Stimulated activated CD8-positive, alpha-beta memory T cell treated with anti-CD3 and anti-CD28 coated beads, Interleukin-7, amount 100 ng/mL, for 4 hours (primary cell): Measurements from ENCODE around the gene BTG4.

Experiments
- DNase-seq, 2 donors: peaks; one replicate each; pipeline ENCODE4 v3.0.0-alpha.2; 2020; ENCODE audit warnings: low read depth in 2 of 2

The BTG4 gene

DNA sequence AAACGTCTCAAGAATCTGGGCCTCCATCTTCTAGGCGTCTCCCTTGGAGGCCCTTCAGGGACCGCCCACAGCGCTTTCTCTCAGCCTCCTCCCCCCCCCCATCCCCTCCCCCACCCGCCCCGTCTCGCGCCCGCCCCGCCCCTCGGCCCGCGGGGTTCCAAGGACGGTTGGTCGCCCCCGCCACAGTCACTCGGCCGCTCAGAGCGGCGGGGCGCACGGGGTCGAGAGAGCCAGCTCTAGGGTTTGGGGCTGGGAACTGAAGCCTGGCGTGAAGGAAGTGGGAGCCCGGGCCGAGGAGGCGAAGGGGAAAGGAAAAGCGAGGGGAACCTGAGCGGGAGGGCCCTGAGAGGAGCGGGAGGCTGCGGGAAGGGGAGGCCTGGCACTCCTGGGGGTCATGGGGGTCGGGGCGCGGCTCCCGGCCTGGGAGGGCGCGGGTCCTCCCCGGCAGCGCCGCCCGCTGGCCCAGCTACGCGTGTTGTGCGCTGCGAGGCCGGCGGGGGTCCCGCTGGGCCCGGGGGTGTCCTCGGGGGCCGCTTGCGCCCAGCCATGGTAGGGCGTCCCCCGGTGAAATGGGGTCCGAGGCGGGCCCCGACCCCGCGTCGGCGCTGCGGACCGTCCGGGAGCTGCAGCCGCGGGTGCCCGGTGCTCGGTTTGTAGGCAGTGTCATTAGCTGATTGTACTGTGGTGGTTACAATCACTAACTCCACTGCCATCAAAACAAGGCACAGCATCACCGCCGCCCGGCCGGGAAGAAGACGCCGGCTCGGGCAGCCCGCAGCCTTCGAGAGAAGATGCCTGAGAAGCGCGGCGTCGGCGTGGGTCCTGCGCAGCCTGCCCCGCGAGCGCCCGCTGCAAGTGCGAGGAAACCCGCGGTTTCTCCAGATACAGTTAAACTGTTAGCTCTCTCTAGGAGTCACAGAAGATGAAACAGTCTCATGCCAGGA lies at the start of gene BTG4:
Gene BTG4 (minus strand): TSS at position 91 of the 944 bp plus-strand sequence. CDS start 13,610 bp downstream, outside the sequence.
- no peak for DNase-seq

DNA sequence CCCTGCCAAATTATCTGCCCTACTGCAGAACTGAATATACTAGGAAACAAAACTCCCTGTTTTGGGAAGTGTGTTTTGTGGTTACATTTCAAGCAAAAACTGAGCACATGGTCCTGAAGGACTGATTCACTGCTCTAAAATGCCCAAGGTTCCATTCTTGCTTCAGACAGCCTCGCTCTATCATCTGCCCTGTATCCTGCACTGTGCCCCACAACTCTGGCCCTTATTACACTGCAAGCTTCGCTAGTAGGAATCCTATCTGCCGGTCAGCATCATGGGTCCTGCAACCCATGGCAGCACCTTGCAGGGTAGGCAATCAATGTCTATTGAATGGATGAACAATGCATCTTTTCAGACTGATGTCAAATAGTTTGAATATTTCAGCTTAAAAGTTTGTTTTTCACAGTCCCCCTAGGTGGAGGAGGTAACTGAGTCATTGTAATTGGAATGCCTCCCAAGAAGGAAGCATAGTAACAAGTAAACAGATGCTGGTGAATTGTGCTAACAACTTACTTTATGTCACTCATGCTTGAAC lies 49.7 kb upstream of the BTG4 start:
- no peak for DNase-seq

GRCh38 chr11:111561306-111561705 lies 49.1 kb upstream of the BTG4 start:
- DNase-seq, result no peak

DNA sequence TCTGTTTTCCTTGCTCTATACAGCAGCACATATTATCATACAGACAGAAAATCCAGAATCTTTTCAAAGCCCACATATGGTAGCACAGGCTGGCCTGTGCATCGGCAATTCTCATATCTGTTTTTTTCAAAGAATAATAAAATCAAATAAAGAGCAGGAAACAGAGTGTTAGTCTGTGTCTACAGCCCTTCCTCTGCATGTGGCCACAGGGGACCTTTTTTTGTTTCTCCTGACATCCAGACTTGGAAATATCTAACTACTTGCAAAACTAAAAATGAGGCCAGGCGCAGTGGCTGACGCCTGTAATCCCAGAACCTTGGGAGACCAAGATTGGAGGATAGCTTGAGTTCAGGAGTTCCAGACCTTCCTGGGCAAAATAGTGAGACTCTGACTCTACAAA lies 48.6 kb upstream of the BTG4 start:
- no peak for DNase-seq

DNA sequence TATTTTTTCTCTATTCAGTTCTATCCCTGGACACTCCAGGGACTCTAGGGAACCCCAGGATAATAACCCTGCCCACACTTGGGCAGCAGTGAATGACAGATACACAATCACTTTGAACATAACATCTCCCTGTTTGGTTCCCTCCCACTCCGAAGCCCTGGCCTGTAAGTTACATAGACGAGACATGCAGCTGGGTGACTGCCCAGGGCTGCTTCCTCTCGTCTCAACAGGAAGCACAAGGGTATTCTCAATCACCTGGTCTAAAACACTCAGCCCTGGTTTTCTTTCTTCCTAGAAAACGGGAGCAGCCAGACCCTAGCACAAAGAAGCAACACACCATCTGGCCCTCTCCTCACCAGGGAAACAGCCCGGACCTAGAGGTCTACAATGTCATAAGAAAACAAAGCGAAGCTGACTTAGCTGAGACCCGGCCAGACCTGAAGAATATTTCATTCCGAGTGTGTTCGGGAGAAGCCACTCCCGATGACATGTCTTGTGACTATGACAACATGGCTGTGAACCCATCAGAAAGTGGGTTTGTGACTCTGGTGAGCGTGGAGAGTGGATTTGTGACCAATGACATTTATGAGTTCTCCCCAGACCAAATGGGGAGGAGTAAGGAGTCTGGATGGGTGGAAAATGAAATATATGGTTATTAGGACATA lies 47.7 kb upstream of the BTG4 start:
- no peak for DNase-seq

DNA sequence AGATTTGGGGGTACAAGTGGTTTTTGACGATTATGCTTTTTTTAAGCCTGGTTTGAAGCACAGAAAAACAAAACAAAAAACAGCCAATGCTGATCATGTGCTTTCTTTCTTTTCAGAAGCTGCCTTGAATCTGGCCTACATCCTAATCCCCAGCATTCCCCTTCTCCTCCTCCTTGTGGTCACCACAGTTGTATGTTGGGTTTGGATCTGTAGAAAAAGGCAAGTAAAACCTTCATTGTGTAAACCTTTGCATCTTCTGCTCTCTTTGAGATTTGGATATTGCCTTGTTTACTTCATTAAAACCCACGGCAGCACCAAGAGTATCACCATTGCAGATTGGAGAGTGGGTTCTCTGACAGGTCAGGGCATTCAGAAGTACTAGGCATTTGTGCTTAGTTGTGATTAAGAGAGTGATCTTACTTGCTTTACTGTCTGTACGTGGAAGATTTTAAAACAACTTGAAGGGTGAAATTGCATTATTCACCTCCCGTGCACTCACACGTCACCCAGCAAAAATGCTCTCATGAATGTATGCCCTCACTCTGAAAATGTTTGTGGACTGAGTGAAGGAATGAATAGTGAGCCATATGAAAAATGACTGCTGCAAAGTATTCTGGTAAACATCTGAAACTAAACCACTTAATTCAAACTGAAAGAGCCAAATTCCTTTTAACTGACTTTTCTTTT lies 45.4 kb upstream of the BTG4 start:
- DNase-seq, result no peak

DNA sequence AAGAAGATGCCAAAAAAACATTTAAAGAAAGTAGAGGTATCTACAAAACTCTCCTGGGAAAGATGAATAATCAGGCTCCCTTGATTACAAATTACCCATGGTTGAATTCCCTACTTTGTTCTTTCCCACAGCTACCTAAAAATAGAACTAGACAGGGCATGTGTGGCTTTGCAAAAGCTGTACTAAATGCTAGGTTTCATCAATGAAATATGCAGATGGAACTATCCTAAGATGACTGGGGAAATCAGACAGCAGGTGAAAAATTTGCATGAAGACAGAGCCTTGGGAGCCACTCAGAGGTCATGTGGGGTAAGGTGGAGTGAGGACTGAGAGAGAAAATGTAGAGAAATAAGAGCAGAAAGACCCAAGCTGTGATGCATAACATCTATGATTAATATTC lies 43.1 kb upstream of the BTG4 start:
- DNase-seq, result no peak

GRCh38 chr11:111554532-111554931 lies 42.3 kb upstream of the BTG4 start:
- DNase-seq, result no peak

DNA sequence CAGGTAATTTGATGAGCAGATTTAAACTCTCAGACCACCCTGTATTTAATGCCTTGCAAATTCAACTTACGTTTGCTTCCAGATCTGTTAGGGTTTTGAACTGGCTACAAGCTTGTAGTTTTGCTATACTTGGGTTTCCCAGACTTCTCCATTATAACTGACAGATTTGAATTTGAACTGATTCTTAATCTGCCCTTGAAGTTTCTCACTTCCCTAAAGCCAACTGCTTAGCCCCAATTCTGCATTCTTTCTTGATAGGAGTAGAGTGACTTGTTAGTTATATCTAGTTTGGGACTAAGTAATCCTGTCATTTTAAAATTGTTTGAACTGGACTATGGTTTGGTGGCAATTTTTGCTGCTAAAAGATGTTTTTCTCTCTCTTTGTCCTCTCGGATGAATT lies 38.1 kb upstream of the BTG4 start:
- no peak for DNase-seq

DNA sequence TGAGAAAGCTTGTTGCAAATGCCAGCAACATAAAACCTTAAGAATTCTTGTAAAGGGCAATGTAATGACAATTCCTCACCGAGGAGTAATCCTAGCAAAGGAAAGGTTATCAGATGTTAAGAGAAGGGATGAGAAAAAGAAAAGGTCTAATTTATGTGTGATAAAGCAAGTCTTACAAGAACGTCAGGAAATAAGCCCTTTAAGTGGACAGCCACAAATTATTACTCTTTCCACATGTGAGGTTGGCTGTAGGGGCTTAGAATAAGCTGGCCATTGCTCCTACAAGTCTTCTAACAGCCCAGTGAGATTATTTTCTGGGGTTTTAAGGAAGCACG lies 37.6 kb upstream of the BTG4 start:
- no peak for DNase-seq

DNA sequence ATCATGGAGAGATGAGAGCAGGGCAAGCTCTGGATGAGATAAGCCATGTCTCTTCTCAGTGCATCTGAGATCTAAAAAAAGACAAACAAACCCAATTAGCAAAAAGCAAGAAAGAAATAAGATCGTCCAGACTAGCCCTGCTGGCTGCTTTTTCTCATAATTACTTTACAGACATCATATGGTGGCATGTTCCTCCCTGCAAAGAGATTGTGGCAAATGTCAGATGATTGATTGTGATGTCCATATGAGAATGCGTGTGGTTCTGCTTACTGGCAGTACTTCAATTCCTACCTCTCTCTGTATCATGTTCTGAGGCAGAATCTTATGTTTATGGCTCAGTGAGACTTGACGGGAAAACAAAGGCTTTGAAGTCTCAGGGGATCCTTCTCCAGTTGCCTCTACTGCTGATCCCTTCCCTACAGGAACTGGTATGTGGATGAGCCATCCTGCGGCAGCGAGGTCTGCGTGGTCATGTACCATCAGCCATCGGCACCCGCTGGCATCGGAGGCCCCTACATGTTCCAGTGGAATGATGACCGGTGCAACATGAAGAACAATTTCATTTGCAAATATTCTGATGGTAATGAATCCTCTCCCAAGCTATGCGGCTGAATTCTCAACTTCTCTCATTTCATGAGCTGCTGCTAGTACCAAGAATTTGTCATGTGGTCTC lies 37.1 kb upstream of the BTG4 start:
- DNase-seq, result no peak

- no peak for DNase-seq
These were observed 36.3 kb upstream of the BTG4 start for GRCh38 chr11:111548525-111548924.

GRCh38 chr11:111542606-111543275 lies 30.6 kb upstream of the BTG4 start:
- no peak for DNase-seq

GRCh38 chr11:111541254-111542061 lies 29.3 kb upstream of the BTG4 start:
- no peak for DNase-seq

DNA sequence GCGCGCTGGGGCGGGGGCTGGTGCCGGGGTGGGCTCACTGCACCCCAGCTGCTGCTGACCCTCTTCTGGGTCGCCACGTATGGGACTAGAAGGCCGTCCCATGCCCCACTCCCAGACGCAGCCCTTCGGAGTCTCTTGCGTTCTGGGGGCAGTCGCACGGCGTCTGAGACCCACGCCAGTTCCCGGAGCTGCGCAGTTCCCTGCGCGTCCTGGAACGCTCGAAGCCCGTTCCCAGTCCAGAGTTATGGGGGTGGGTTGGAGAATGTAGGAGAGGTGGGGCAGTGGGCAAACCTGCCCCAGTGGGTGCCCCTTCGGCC lies 28.7 kb upstream of the BTG4 start:
- DNase-seq, result no peak

DNA sequence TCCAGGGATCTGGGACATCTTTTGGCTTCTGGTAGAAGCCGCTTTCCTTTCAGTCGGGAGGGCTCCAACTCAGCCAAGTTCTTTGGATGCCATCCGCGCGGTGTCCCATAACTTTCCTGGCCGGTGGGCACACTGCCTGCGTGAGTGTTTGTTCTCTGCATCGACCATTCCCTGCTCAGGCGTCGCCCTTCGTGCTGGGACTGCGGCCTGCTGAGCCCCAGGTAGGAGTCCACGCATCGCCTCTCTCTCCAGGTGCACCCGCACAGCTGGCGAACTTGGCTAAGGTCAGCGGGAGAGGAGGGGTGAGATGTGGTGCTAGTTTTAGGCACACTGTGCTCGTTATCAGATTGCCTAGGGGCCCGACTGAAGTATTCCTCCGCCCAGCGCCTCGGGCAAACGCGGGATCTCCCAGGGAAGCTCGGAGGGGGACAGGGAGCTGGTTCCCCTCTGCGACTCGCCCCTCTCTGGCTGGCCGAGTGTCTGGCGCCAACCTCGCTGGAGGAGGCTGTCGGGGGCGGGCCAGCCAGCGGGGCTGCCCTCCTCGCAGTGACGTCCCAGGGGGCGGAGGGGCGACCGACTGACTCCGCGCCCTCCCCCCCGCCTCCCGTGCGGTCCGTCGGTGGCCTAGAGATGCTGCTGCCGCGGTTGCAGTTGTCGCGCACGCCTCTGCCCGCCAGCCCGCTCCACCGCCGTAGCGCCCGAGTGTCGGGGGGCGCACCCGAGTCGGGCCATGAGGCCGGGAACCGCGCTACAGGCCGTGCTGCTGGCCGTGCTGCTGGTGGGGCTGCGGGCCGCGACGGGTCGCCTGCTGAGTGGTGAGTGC lies 28.1 kb upstream of the BTG4 start, which contains the start of gene LAYN:
Gene LAYN (plus strand): TSS at position 607 of the 823 bp plus-strand sequence. CDS start 124 bp downstream, at position 731.
- DNase-seq, result peak in 1 of 2 donors; percentile 44

- no peak for DNase-seq
These were observed 27.4 kb upstream of the BTG4 start for GRCh38 chr11:111539426-111540113.

DNA sequence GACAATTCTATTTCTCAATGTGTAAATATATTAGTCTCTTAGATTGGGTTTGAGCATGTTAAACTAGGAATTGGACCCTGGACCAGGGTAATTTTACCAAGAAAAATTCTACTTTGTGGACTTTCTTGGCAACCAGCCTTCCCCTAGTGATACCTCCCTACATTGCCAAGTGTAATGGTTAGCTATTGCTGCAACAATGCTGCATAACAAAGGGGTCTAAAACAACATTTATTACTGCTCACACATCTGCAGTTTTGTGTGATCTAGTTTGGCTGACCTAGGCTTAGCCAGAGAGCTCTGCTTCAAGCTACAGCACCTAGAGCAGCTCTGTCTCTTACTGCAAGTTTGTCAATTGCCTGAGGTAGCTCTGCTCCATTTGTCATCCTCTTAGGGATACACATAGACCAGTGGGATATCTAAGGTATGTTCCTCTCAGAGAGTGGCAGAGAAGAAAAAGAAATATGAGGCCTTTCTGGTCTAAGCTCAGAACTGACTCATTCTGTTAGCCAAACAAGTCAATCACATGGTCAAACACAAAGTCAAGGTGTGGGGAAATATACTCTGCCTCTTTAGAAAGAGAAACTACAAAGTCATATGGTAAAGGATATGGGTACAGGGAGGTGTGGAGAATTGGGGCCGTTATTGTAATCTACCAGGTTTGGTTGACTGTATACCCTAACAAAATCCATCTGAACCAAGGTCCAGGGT lies 26.4 kb upstream of the BTG4 start:
- no peak for DNase-seq
